DMS153 (cell line): ENCODE measurements around the gene LIMS1.
A peak's percentile ranks its signal among the peaks of the same experiment; 100 is the strongest.
"Not testable (repeated sequence)": the region's sequence is repeated elsewhere in the genome, so short reads cannot be mapped to it uniquely, and the experiment has no call there.

Source experiments
- DNase-seq: peaks from one replicate; lab custom pipeline; 2025; lab: John Stamatoyannopoulos, UW

LIMS1 gene

GRCh38 chr2:108552566-108552965 lies 18.3 kb downstream of the LIMS1 start:
- DNase-seq: no peak

- no peak for DNase-seq
These were observed 19.1 kb downstream of the LIMS1 start for GRCh38 chr2:108553209-108553919.

GRCh38 chr2:108554528-108554927 lies 20.3 kb downstream of the LIMS1 start:
- no peak for DNase-seq

- DNase-seq: no peak
These were observed 21.3 kb downstream of the LIMS1 start for GRCh38 chr2:108555572-108555971.

- DNase-seq: not testable (repeated sequence)
These were observed 22.3 kb downstream of the LIMS1 start for GRCh38 chr2:108556581-108556980.

GRCh38 chr2:108560241-108560811 lies 26.1 kb downstream of the LIMS1 start:
- DNase-seq: no peak

GRCh38 chr2:108560895-108561530 lies 26.7 kb downstream of the LIMS1 start:
- DNase-seq: no peak

GRCh38 chr2:108562274-108562673 lies 28.0 kb downstream of the LIMS1 start:
- DNase-seq: no peak

DNA sequence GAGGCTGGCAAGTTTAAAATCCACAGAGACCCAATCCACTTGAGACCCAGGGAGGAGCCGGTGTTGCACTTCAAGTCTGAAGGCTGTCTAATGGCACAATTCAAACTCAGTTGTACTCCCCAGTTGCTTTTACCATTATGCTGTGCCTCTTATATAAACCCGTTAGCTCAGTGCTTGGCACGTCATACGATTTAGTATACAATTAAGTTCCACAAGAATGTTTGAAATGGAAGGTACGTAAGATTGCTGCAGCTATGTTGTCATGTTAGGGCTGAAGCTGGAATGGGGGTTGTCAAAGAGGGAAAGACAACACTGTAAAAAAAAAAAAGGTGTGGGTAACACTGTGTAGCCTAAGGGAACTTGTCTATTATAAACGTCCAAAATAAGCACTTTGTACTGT lies 30.2 kb downstream of the LIMS1 start:
- no peak for DNase-seq

- no peak for DNase-seq
These were observed 31.6 kb downstream of the LIMS1 start for GRCh38 chr2:108565778-108566375.

GRCh38 chr2:108570416-108570815 lies 36.1 kb downstream of the LIMS1 start:
- DNase-seq: no peak

GRCh38 chr2:108571286-108571685 lies 37.0 kb downstream of the LIMS1 start:
- DNase-seq: no peak

DNA sequence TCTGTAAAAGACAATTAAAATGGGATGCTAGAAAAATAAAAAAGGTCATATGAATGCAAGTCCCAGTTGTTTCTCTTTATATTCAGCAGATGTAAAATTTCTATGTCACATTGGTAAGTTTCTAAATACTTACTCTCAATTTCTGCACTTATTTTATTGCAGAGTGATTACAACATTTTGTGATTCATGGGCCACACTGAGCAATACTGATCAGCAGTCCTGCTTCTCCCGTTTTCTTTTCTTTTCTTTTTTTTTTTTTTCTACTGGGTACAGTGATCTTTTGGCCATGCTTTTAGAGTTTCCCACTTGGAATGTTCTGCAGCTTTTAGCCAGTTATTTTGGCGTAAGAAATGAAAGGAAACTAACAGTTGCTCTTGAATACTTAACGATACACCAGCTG lies 38.8 kb downstream of the LIMS1 start:
- no peak for DNase-seq

GRCh38 chr2:108574332-108574731 lies 40.1 kb downstream of the LIMS1 start:
- DNase-seq: no peak

- DNase-seq: no peak
These were observed 41.1 kb downstream of the LIMS1 start for GRCh38 chr2:108575132-108575966.

DNA sequence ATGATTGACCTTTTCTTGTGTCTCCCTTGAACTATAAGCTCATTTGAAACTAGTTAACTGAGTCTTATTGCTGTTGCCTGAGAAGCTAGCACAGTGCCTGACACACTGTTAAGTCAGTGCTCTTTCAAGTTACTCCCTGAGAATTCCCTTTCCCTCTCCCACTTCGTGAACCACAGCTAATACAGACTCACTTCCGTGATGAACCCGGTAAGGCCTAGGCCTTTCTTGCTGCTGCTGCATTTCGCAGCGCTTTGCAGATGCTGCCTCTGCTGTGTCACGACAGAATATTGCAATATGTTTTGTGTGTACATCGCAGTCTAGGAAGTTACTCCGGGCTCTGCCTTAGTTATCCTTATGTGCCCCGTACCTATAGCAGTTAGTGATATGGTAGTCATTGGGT lies 42.8 kb downstream of the LIMS1 start:
- DNase-seq: no peak

DNA sequence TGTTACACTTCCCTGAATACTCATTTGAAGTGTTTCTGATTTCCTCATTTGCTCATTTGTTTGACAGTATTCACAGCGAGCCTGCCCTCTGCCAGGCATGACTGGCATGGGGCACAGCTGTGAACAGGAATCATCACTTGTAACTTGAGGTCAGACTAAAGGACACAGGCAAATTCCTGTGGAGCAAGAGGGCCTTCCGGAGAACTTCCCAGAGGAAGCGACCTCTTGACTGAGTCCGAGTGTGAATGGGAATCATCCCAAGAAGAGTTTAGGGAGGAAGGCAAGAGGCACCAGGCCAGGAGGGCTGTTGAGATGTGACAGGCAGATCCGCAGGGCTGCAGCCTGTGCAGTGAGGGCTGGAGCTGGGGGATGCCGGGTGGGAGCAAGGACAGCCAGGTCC lies 45.4 kb downstream of the LIMS1 start:
- no peak for DNase-seq

GRCh38 chr2:108580050-108580449 lies 45.8 kb downstream of the LIMS1 start:
- DNase-seq: no peak

DNA sequence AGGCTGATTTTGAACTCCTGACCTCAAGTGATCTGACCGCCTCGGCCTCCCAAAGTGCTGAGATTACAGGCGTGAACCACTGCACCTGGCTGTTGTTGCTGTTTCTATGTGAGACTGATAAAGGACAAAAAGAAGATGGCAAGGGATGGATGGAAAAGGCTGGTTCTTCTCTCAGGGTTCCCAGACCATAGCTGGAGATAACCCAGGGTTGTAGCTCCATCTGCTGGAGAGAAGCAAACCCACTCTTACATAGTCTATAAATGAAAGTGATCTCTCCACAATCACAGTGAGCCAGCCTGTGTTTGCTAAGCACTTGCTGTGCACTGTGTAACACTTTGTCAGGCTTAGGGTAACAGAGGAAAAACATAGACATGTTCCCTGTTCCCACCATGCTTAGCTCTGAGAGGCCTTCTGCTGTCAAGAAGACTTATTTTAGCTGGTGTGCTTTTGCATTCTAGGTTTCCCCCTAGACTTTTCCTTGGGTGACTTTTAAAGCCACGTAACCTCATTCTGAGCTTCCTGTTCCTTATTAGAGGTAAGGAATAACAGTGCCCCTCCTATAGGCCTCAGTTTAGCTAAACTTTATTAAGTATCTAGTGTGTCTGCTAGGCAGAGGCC lies 49.7 kb downstream of the LIMS1 start:
- DNase-seq: peak; percentile 74

- no peak for DNase-seq
These were observed 51.2 kb downstream of the LIMS1 start for GRCh38 chr2:108585436-108585835.

DNA sequence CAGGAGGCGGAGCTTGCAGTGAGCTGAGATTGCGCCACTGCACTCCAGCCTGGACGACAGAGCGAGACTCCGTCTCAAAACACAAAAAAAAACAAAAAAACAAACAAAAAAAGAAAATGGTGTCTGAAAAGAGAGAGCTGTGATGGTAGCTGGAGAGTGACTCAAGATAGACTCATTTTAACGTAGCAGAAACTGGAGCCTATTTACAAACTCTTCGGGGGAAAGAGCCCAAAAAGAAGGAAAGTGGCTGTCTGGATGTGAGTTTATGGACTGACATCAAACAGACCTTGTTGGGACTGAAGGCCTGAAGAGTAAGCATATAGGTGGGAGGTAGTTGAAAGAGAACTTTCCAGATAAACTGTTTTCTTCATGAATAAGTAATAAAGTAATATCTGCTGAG lies 51.8 kb downstream of the LIMS1 start:
- DNase-seq: no peak

DNA sequence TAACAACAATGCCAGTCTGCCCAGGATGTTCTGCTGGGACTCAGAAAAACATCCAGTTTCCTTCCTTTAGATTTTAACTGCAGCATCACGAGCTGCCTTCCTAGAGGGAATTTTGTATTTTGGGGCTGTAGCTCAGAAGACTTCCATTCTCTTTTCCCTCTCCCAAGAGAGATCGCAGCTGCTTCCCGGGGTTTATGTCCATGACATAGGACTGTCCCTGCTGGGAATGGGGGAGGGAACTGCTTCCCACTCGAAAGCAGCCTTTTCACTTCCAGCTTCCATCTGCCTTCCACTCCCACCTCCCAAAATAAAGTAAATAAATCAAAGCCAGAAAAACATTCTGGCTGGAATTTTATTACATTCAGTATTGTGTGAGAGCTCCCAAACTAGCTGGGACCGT lies 52.4 kb downstream of the LIMS1 start:
- DNase-seq: no peak
